ENCODE measurements around the gene RTEL1.

- no peak for TF ChIP-seq CTCF (IDR thresholded peaks at IDR 0.05 in 8 of 11, conservative IDR thresholded peaks at IDR 0.05 in 3 of 11)
- TF ChIP-seq POLR2A (IDR thresholded peaks at IDR 0.05) = no peak
- no peak for TF ChIP-seq POLR2AphosphoS5 (IDR thresholded peaks at IDR 0.05)
Measured at GRCh38 chr20:63686094-63686491, 28.0 kb downstream of the RTEL1 start.
